Sigmoid colon (tissue), 4 donors: ENCODE measurements around the gene FAM163B.

Experiments used
- EP300 ChIP-seq, 4 donors: sonication (generic); formaldehyde crosslinking; IDR thresholded peaks; one replicate each; pipeline ENCODE4 v1.6.1; 2017; ENCODE audit warnings: antibody characterized with exemption in 4 of 4
- POLR2A ChIP-seq, 2 donors: fragments of 450-650 bp; IDR thresholded peaks; one replicate each; pipeline ENCODE4 v1.6.1; 2016; ENCODE audit warnings: antibody characterized with exemption in 2 of 2, mild to moderate bottlenecking in 2 of 2, moderate library complexity in 2 of 2
- POLR2AphosphoS5 ChIP-seq, 4 donors: sonication (generic); formaldehyde crosslinking; IDR thresholded peaks; one replicate each; pipeline ENCODE4 v1.6.1; 2017; ENCODE audit warnings: antibody characterized with exemption in 4 of 4
- TF ChIP-seq, protein P1 (sequence below), 4 experiments: fragments of 450-650 bp in 3 of 4; fragments of 200-600 bp in 1 of 4; IDR thresholded peaks; one replicate each; pipeline ENCODE4 v1.5.1; 2016 to 2019; ENCODE audit warnings: antibody characterized with exemption in 4 of 4, mild to moderate bottlenecking in 3 of 4, moderate library complexity in 2 of 4

DNA sequence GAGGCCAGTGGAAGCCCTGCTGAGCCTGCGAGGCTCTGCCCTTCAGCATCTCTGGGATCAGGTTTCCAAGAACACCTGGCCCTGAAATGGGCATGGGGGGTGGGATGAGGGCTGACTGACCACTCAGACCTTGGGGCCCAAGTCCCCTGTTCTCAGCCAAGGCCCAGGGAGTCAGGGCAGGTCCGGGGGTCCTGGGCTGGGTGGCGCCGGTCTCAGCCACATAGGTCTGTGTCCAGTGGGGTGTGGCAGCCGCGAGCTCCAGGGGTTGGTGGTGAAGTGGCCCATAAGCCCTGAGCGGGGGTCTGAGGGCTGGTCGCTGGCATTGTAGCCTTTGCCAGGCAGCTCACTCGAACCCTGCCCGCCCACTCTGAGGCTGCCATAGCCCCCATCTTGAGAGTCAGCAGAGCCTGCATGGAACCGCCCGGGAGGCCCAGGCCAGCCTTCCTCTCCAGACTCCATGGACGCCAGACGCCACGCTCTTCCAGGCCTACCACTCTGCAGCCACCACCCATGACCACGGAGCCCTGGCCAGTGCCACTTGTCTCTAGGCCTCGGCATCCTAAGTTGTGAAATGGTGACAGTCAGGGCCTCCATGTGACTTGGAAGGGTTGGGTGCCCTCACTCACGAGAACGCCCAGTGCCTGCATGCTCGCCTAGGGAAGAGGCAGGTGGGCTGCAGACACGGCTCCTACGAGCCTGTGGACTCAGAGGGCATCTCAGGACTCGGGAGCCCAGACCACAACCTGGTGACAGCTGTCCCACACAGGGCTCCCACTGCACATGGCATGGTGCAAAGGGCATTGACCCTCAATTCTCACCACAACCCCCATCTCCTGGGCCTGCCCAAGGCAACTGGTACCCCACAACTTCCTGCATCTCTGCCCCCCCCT lies 20.3 kb upstream of the FAM163B start:
- no peak for TF ChIP-seq POLR2AphosphoS5 (IDR thresholded peaks at IDR 0.05)
- TF ChIP-seq, protein P1, sequence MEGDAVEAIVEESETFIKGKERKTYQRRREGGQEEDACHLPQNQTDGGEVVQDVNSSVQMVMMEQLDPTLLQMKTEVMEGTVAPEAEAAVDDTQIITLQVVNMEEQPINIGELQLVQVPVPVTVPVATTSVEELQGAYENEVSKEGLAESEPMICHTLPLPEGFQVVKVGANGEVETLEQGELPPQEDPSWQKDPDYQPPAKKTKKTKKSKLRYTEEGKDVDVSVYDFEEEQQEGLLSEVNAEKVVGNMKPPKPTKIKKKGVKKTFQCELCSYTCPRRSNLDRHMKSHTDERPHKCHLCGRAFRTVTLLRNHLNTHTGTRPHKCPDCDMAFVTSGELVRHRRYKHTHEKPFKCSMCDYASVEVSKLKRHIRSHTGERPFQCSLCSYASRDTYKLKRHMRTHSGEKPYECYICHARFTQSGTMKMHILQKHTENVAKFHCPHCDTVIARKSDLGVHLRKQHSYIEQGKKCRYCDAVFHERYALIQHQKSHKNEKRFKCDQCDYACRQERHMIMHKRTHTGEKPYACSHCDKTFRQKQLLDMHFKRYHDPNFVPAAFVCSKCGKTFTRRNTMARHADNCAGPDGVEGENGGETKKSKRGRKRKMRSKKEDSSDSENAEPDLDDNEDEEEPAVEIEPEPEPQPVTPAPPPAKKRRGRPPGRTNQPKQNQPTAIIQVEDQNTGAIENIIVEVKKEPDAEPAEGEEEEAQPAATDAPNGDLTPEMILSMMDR (IDR thresholded peaks at IDR 0.05) = no peak
- no peak for TF ChIP-seq EP300 (IDR thresholded peaks at IDR 0.05)
- no peak for TF ChIP-seq POLR2A (IDR thresholded peaks at IDR 0.05)
